GM23338 (cell line): ENCODE data around the gene TMEM213. TPM values are rescaled to one million over a fixed set of nuclear protein-coding genes. Genes with fewer than 3 reads are reported as not detected.

Experiments used
- ATAC-seq: fragments of 200-7000 bp; cut with Tn5 transposase; 3 replicates; pipeline ENCODE4 v1.9.1; 2020
- DNase-seq: peaks from one replicate; pipeline ENCODE4 v3.0.0-alpha.2; 2015; ENCODE audit warnings: low spot score
- H2AFZ ChIP-seq: fragments of 200-600 bp; sonication (generic); 2 replicates; pipeline ENCODE4 v1.8.0; 2016; ENCODE audit warnings: antibody characterized with exemption, mild to moderate bottlenecking, moderate library complexity
- H3F3A ChIP-seq: fragments of 200-600 bp; sonication (generic); replicated peaks from 2 replicates; pipeline ENCODE4 v1.8.0; 2017; ENCODE audit warnings: antibody characterized with exemption, mixed run types, low read depth
- H3K27ac ChIP-seq: fragments of 200-600 bp; sonication (generic); 2 replicates; pipeline ENCODE4 v1.6.1; 2016; ENCODE audit warnings: low read depth
- H3K27me3 ChIP-seq: fragments of 200-600 bp; sonication (generic); 2 replicates; pipeline ENCODE4 v1.8.0; 2016; ENCODE audit warnings: mild to moderate bottlenecking, mixed run types, moderate library complexity; ENCODE audit not compliant: insufficient read depth
- H3K36me3 ChIP-seq: fragments of 200-600 bp; sonication (generic); 2 replicates; pipeline ENCODE4 v1.8.0; 2016; ENCODE audit warnings: mild to moderate bottlenecking; ENCODE audit not compliant: insufficient read depth
- H3K4me1 ChIP-seq: fragments of 200-600 bp; sonication (generic); 2 replicates; pipeline ENCODE4 v1.8.0; 2016; ENCODE audit warnings: mild to moderate bottlenecking, moderate library complexity; ENCODE audit not compliant: insufficient read depth
- H3K4me2 ChIP-seq: fragments of 200-600 bp; sonication (generic); 2 replicates; pipeline ENCODE4 v1.7.1; 2017; ENCODE audit warnings: mixed run types
- H3K4me3 ChIP-seq: fragments of 200-600 bp; sonication (generic); 2 replicates; pipeline ENCODE4 v1.6.1; 2016; ENCODE audit warnings: mixed run types
- H3K79me2 ChIP-seq: fragments of 200-600 bp; sonication (generic); replicated peaks from 2 replicates; pipeline ENCODE4 v1.8.0; 2017; ENCODE audit warnings: mild to moderate bottlenecking; ENCODE audit not compliant: insufficient read depth
- H3K9me2 ChIP-seq: fragments of 200-600 bp; sonication (generic); 2 replicates; pipeline ENCODE4 v1.8.0; 2017; ENCODE audit not compliant: insufficient read depth
- H4K20me1 ChIP-seq: fragments of 200-600 bp; sonication (generic); replicated peaks from 2 replicates; pipeline ENCODE4 v1.8.0; 2017; ENCODE audit warnings: mild to moderate bottlenecking; ENCODE audit not compliant: insufficient read depth
- H3K27ac Mint-ChIP-seq: 2 replicates; pipeline ENCODE4 v1.8.0; 2020; ENCODE audit warnings: inconsistent platforms, mild to moderate bottlenecking, moderate library complexity, mixed read lengths
- H3K27me3 Mint-ChIP-seq: 3 replicates; pipeline ENCODE4 v1.8.0; 2022; ENCODE audit warnings: low read depth, mild to moderate bottlenecking, moderate library complexity, mixed read lengths, inconsistent platforms; ENCODE audit not compliant: insufficient read depth, poor library complexity
- H3K36me3 Mint-ChIP-seq: 3 replicates; pipeline ENCODE4 v1.8.0; 2021; ENCODE audit warnings: low read depth, mild to moderate bottlenecking, inconsistent platforms, moderate library complexity, mixed read lengths
- H3K4me1 Mint-ChIP-seq: 3 replicates; pipeline ENCODE4 v1.8.0; 2020; ENCODE audit warnings: mild to moderate bottlenecking, inconsistent platforms, mixed read lengths
- H3K4me3 Mint-ChIP-seq: 3 replicates; pipeline ENCODE4 v1.8.0; 2021; ENCODE audit warnings: moderate library complexity, mild to moderate bottlenecking, inconsistent platforms, mixed read lengths
- H3K9me3 Mint-ChIP-seq: 3 replicates; pipeline ENCODE4 v1.8.0; 2020; ENCODE audit warnings: moderate library complexity, mild to moderate bottlenecking, inconsistent platforms, mixed read lengths
- CREB1 ChIP-seq: fragments of 250-450 bp; sonication (Bioruptor Pico); IDR thresholded peaks from 2 replicates; pipeline ENCODE4 v1.5.0; 2020; ENCODE audit warnings: low read depth, mild to moderate bottlenecking, moderate library complexity
- EZH2 ChIP-seq: fragments of 200-600 bp; sonication (generic); IDR thresholded peaks from one replicate; pipeline ENCODE4 v1.8.0; 2017; ENCODE audit warnings: antibody characterized with exemption, mild to moderate bottlenecking, low read depth; ENCODE audit not compliant: unreplicated experiment
- JUNB ChIP-seq: IDR thresholded peaks from one replicate; pipeline ENCODE4 v1.6.1; 2016; ENCODE audit warnings: antibody characterized with exemption; ENCODE audit not compliant: unreplicated experiment
- NANOG ChIP-seq: IDR thresholded peaks from 2 replicates; pipeline ENCODE4 v1.6.1; 2016; ENCODE audit warnings: antibody characterized with exemption, borderline replicate concordance
- POLR2AphosphoS5 ChIP-seq: IDR thresholded peaks from 2 replicates; pipeline ENCODE4 v1.6.1; 2016; ENCODE audit warnings: antibody characterized with exemption, low read depth
- STAT1 ChIP-seq: IDR thresholded peaks from one replicate; pipeline ENCODE4 v1.6.1; 2016; ENCODE audit warnings: antibody characterized with exemption; ENCODE audit not compliant: unreplicated experiment
- ZNF114 ChIP-seq: fragments of 250-450 bp; sonication (Bioruptor Pico); IDR thresholded peaks from 2 replicates; pipeline ENCODE4 v1.5.0; 2020; ENCODE audit warnings: mild to moderate bottlenecking, moderate library complexity
- ZNF331 ChIP-seq: fragments of 250-450 bp; sonication (Bioruptor Pico); IDR thresholded peaks from 2 replicates; pipeline ENCODE4 v1.5.0; 2020; ENCODE audit warnings: low read depth, mild to moderate bottlenecking, moderate library complexity
- polyA plus RNA-seq: library from polyadenylated mRNA; unstranded; fragments of >200 nt; fragmentation: Nextera tagmentation; extraction: Ambion mirVana; gene quantifications from 2 replicates; pipeline ENCODE4 v1.2.1, GENCODE V29; 2016
- total RNA-seq: library from RNA; depleted of rRNA; stranded (reverse); fragments of >200 nt; shearing (Covaris generic); gene quantifications from 2 replicates; pipeline ENCODE4 v1.2.3, GENCODE V29; 2014
- TF ChIP-seq, protein P1 (sequence below): IDR thresholded peaks from one replicate; pipeline ENCODE4 v1.6.1; 2018; ENCODE audit warnings: antibody characterized with exemption; ENCODE audit not compliant: unreplicated experiment
- TF ChIP-seq, protein P2 (sequence below): fragments of 250-450 bp; sonication (Bioruptor Pico); IDR thresholded peaks from 2 replicates; pipeline ENCODE4 v1.5.0; 2020; ENCODE audit warnings: mild to moderate bottlenecking, moderate library complexity
- TF ChIP-seq, protein P3 (sequence below), 2 experiments: fragments of 200-600 bp in 1 of 2; sonication (generic) in 1 of 2; conservative IDR thresholded peaks; 2 replicates each; pipeline versions ENCODE4 v1.5.1 to v1.6.1; 2016 to 2017; ENCODE audit warnings: antibody characterized with exemption in 2 of 2, low read depth in 2 of 2, mild to moderate bottlenecking in 2 of 2, moderate library complexity in 1 of 2

Gene TMEM213
- total and polyA plus RNA-seq, 2 experiments from 2014 or later = 0.89 TPM; not detected in 1

DNA sequence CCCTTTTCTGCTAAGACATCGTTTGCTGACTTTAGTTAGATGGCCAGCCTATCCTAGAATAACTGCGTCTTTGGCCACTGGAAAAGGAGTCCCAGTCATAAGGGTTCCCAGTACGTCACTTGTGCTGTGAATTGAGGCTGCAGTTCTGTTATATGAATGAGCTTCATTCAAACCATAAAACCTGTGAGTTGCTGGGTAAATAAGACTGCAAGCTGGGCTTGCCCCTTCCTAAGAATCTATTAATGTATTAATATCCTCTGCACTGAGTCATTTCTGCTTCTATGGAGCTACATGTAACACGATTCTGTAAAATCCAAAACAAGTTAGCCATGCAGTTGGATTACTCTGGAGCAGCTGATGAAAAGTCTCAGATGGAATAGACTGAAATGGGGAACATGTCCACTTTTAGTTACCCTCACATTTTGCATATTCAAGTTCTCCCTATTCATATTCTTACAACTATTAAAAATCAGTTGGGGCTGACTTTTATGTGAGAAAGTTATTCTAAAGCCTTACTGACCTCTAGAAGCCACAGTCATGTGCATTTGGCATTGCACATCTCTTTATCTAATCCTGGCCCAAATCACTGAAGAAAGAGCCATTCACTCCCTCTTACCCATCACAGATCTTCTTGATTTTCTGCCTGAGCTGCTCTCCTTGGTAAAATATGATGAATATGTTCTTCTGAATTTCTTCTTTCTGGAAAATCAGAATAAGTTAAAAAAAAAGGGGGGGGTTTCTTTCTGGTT lies 41.8 kb upstream of the TMEM213 start:
- Histone ChIP-seq H3K27ac (no peak overlapping the region), H3K4me1 (peaks cover 14% of the 10 kb centered on the region), H3K27me3 (no peaks in the 10 kb centered on the region), H3F3A (no peaks in the 10 kb centered on the region), H4K20me1 (no peaks in the 10 kb centered on the region), H3K79me2 (no peaks in the 10 kb centered on the region), H3K36me3 (no peaks in the 10 kb centered on the region), H3K4me3 (no peak overlapping the region), H3K4me2 (no peak overlapping the region), H2AFZ (peak overlapping the region; percentile 81; the same call in 1 of the 2 replicates), H3K9me2 (no peaks in the 10 kb centered on the region)
- Mint-ChIP-seq H3K9me3 (no peaks in the 10 kb centered on the region), H3K36me3 (no peaks in the 10 kb centered on the region), H3K4me1 (peaks cover 29% of the 10 kb centered on the region), H3K4me3 (no peak overlapping the region), H3K27ac (0 out of 2 replicates have a peak overlapping the region, but pooled peaks have one; percentile 73), H3K27me3 (peaks cover 4% of the 10 kb centered on the region)
- ATAC-seq = no peak
- DNase-seq = no peak
- TF ChIP-seq JUNB (no peak), EZH2 (no peak), NANOG (no peak), ZNF331 (CRISPR knock-in tag) (no peak), STAT1 (no peak), CREB1 (CRISPR knock-in tag) (no peak), POLR2AphosphoS5 (no peak), ZNF114 (CRISPR knock-in tag) (no peak)
- TF ChIP-seq, protein P1, sequence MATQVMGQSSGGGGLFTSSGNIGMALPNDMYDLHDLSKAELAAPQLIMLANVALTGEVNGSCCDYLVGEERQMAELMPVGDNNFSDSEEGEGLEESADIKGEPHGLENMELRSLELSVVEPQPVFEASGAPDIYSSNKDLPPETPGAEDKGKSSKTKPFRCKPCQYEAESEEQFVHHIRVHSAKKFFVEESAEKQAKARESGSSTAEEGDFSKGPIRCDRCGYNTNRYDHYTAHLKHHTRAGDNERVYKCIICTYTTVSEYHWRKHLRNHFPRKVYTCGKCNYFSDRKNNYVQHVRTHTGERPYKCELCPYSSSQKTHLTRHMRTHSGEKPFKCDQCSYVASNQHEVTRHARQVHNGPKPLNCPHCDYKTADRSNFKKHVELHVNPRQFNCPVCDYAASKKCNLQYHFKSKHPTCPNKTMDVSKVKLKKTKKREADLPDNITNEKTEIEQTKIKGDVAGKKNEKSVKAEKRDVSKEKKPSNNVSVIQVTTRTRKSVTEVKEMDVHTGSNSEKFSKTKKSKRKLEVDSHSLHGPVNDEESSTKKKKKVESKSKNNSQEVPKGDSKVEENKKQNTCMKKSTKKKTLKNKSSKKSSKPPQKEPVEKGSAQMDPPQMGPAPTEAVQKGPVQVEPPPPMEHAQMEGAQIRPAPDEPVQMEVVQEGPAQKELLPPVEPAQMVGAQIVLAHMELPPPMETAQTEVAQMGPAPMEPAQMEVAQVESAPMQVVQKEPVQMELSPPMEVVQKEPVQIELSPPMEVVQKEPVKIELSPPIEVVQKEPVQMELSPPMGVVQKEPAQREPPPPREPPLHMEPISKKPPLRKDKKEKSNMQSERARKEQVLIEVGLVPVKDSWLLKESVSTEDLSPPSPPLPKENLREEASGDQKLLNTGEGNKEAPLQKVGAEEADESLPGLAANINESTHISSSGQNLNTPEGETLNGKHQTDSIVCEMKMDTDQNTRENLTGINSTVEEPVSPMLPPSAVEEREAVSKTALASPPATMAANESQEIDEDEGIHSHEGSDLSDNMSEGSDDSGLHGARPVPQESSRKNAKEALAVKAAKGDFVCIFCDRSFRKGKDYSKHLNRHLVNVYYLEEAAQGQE = no peak
- TF ChIP-seq, protein P2, sequence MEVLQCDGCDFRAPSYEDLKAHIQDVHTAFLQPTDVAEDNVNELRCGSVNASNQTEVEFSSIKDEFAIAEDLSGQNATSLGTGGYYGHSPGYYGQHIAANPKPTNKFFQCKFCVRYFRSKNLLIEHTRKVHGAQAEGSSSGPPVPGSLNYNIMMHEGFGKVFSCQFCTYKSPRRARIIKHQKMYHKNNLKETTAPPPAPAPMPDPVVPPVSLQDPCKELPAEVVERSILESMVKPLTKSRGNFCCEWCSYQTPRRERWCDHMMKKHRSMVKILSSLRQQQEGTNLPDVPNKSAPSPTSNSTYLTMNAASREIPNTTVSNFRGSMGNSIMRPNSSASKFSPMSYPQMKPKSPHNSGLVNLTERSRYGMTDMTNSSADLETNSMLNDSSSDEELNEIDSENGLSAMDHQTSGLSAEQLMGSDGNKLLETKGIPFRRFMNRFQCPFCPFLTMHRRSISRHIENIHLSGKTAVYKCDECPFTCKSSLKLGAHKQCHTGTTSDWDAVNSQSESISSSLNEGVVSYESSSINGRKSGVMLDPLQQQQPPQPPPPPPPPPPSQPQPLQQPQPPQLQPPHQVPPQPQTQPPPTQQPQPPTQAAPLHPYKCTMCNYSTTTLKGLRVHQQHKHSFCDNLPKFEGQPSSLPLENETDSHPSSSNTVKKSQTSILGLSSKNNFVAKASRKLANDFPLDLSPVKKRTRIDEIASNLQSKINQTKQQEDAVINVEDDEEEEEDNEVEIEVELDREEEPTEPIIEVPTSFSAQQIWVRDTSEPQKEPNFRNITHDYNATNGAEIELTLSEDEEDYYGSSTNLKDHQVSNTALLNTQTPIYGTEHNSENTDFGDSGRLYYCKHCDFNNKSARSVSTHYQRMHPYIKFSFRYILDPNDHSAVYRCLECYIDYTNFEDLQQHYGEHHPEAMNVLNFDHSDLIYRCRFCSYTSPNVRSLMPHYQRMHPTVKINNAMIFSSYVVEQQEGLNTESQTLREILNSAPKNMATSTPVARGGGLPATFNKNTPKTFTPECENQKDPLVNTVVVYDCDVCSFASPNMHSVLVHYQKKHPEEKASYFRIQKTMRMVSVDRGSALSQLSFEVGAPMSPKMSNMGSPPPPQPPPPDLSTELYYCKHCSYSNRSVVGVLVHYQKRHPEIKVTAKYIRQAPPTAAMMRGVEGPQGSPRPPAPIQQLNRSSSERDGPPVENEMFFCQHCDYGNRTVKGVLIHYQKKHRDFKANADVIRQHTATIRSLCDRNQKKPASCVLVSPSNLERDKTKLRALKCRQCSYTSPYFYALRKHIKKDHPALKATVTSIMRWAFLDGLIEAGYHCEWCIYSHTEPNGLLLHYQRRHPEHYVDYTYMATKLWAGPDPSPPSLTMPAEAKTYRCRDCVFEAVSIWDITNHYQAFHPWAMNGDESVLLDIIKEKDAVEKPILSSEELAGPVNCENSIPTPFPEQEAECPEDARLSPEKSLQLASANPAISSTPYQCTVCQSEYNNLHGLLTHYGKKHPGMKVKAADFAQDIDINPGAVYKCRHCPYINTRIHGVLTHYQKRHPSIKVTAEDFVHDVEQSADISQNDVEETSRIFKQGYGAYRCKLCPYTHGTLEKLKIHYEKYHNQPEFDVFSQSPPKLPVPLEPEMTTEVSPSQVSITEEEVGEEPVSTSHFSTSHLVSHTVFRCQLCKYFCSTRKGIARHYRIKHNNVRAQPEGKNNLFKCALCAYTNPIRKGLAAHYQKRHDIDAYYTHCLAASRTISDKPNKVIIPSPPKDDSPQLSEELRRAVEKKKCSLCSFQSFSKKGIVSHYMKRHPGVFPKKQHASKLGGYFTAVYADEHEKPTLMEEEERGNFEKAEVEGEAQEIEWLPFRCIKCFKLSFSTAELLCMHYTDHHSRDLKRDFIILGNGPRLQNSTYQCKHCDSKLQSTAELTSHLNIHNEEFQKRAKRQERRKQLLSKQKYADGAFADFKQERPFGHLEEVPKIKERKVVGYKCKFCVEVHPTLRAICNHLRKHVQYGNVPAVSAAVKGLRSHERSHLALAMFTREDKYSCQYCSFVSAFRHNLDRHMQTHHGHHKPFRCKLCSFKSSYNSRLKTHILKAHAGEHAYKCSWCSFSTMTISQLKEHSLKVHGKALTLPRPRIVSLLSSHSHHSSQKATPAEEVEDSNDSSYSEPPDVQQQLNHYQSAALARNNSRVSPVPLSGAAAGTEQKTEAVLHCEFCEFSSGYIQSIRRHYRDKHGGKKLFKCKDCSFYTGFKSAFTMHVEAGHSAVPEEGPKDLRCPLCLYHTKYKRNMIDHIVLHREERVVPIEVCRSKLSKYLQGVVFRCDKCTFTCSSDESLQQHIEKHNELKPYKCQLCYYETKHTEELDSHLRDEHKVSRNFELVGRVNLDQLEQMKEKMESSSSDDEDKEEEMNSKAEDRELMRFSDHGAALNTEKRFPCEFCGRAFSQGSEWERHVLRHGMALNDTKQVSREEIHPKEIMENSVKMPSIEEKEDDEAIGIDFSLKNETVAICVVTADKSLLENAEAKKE (CRISPR knock-in tag) = no peak
- TF ChIP-seq, protein P3, sequence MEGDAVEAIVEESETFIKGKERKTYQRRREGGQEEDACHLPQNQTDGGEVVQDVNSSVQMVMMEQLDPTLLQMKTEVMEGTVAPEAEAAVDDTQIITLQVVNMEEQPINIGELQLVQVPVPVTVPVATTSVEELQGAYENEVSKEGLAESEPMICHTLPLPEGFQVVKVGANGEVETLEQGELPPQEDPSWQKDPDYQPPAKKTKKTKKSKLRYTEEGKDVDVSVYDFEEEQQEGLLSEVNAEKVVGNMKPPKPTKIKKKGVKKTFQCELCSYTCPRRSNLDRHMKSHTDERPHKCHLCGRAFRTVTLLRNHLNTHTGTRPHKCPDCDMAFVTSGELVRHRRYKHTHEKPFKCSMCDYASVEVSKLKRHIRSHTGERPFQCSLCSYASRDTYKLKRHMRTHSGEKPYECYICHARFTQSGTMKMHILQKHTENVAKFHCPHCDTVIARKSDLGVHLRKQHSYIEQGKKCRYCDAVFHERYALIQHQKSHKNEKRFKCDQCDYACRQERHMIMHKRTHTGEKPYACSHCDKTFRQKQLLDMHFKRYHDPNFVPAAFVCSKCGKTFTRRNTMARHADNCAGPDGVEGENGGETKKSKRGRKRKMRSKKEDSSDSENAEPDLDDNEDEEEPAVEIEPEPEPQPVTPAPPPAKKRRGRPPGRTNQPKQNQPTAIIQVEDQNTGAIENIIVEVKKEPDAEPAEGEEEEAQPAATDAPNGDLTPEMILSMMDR (conservative IDR thresholded peaks at IDR 0.05; ENCODE audit: low read depth in 2 of 2) = no peak
